Esophagus squamous epithelium (tissue), 4 donors: Measurements from ENCODE around the gene RANBP2.
"Not testable (repeated sequence)": the region's sequence is repeated elsewhere in the genome, so short reads cannot be mapped to it uniquely, and the experiment has no call there.

ENCODE experiments used
- CTCF ChIP-seq, 6 experiments: fragments of 450-650 bp in 4 of 6; fragments of 200-600 bp in 2 of 6; sonication (generic) in 2 of 6; IDR thresholded peaks; one replicate each; pipeline ENCODE4 v1.5.1; 2016 to 2019; ENCODE audit warnings: antibody characterized with exemption in 6 of 6, mild to moderate bottlenecking in 4 of 6, moderate library complexity in 4 of 6
- POLR2A ChIP-seq, 4 donors: fragments of 450-650 bp; IDR thresholded peaks; one replicate each; pipeline ENCODE4 v1.6.1; 2017; ENCODE audit warnings: antibody characterized with exemption in 4 of 4, mild to moderate bottlenecking in 4 of 4, moderate library complexity in 3 of 4

- TF ChIP-seq CTCF, POLR2A (IDR thresholded peaks at IDR 0.05): not testable (repeated sequence)
These were observed 49.0 kb upstream of the RANBP2 start for GRCh38 chr2:108670282-108670681.
